Thymus (tissue), 11 donors: ENCODE results near the gene SCART1. TPM values are rescaled to one million over a fixed set of nuclear protein-coding genes. Genes with fewer than 3 reads are reported as not detected.
"Not testable (repeated sequence)": the region's sequence is repeated elsewhere in the genome, so short reads cannot be mapped to it uniquely, and the experiment has no call there.

Source experiments
- DNase-seq, 9 donors: peaks; one replicate each; pipeline ENCODE4 v3.0.0-alpha.2; 2013; ENCODE audit warnings: low spot score in 9 of 9, low read depth in 6 of 9, missing footprints in 1 of 9
- H3K27ac ChIP-seq, 2 donors: one replicate each; pipeline ENCODE4 v1.5.1; 2013; ENCODE audit warnings: control low read depth in 1 of 2, low read depth in 1 of 2, low read length in 1 of 2, mild to moderate bottlenecking in 1 of 2, moderate library complexity in 1 of 2
- H3K27me3 ChIP-seq, 2 donors: one replicate each; pipeline ENCODE4 v1.5.1; 2013; ENCODE audit warnings: low read length in 1 of 2; ENCODE audit not compliant: control insufficient read depth in 2 of 2, insufficient read depth in 1 of 2
- H3K36me3 ChIP-seq, 2 donors: one replicate each; pipeline ENCODE4 v1.5.1; 2013; ENCODE audit warnings: low read length in 1 of 2, mild to moderate bottlenecking in 1 of 2, moderate library complexity in 1 of 2; ENCODE audit not compliant: control insufficient read depth in 2 of 2, insufficient read depth in 2 of 2
- H3K4me1 ChIP-seq, 2 donors: one replicate each; pipeline ENCODE4 v1.5.1; 2013; ENCODE audit warnings: low read length in 2 of 2; ENCODE audit not compliant: control insufficient read depth in 2 of 2, insufficient read depth in 2 of 2
- H3K4me3 ChIP-seq, 2 donors: one replicate each; pipeline ENCODE4 v1.5.1; 2013; ENCODE audit warnings: low read length in 2 of 2, control low read depth in 1 of 2, mild to moderate bottlenecking in 1 of 2
- H3K9me3 ChIP-seq, 2 donors: one replicate each; pipeline ENCODE4 v1.5.1; 2013; ENCODE audit warnings: low read length in 1 of 2, mild to moderate bottlenecking in 1 of 2; ENCODE audit not compliant: control insufficient read depth in 2 of 2, insufficient read depth in 1 of 2
- WGBS: extraction: QIAGEN DNeasy Blood & Tissue Kit; methylation state at CpG from one replicate; pipeline ENCODE4 v1.1.7; 2013; 5-methylcytosine and 5-hydroxymethylcytosine counted together
- polyA plus RNA-seq: library from polyadenylated mRNA; stranded (reverse); fragments of 200-250 nt; gene quantifications from one replicate; pipeline ENCODE4 v1.2.3, GENCODE V29; 2013
- total RNA-seq: library from RNA; stranded (reverse); fragments of 120-200 nt; gene quantifications from one replicate; pipeline ENCODE4 v1.2.4, GENCODE V29; 2013
- donor health status: healthy.

The SCART1 gene
- total and polyA plus RNA-seq, 2 donors: 0.94 to 1.6 TPM

- no peak for DNase-seq
- Histone ChIP-seq H3K9me3 (no peaks in the 10 kb centered on the region), H3K4me3 (no peak overlapping the region), H3K4me1 (no peaks in the 10 kb centered on the region), H3K27me3 (peaks cover 0 to 4% of the 10 kb centered on the region in 2 donors), H3K27ac (no peak overlapping the region), H3K36me3 (no peaks in the 10 kb centered on the region)
- 94% methylated on average over 7 of the region's 7 CpGs for WGBS
Observed at GRCh38 chr10:133466683-133467275, 13.0 kb downstream of the SCART1 start.

GRCh38 chr10:133467286-133467911 is 13.7 kb downstream of the SCART1 start:
- Histone ChIP-seq H3K27me3 (peaks cover 0 to 4% of the 10 kb centered on the region in 2 donors), H3K36me3 (no peaks in the 10 kb centered on the region), H3K4me3 (no peak overlapping the region), H3K27ac (no peak overlapping the region), H3K4me1 (no peaks in the 10 kb centered on the region), H3K9me3 (no peaks in the 10 kb centered on the region)
- DNase-seq: no peak
- 96% methylated on average over 17 of the region's 17 CpGs for WGBS

GRCh38 chr10:133469205-133469604 is 15.5 kb downstream of the SCART1 start:
- not testable (repeated sequence) for H3K27me3 ChIP-seq, H3K36me3 ChIP-seq, DNase-seq, H3K9me3 ChIP-seq, H3K4me3 ChIP-seq, H3K27ac ChIP-seq, H3K4me1 ChIP-seq
- 82% methylated on average over 3 of the region's 3 CpGs for WGBS

GRCh38 chr10:133471300-133472109 is 17.8 kb downstream of the SCART1 start:
- Histone ChIP-seq H3K9me3 (no peaks in the 10 kb centered on the region), H3K36me3 (no peaks in the 10 kb centered on the region), H3K4me3 (no peak overlapping the region), H3K27ac (no peak overlapping the region), H3K4me1 (peaks cover 10 to 18% of the 10 kb centered on the region in 2 donors), H3K27me3 (no peaks in the 10 kb centered on the region)
- no peak for DNase-seq
- 88% methylated on average over 7 of the region's 7 CpGs for WGBS

GRCh38 chr10:133473270-133473669 is 19.5 kb downstream of the SCART1 start:
- DNase-seq: no peak
- Histone ChIP-seq H3K9me3 (no peaks in the 10 kb centered on the region), H3K36me3 (no peaks in the 10 kb centered on the region), H3K27ac (no peak overlapping the region), H3K4me1 (peaks cover 10 to 19% of the 10 kb centered on the region in 2 donors), H3K4me3 (no peak overlapping the region), H3K27me3 (no peaks in the 10 kb centered on the region)
- 78% methylated on average over 4 of the region's 4 CpGs for WGBS

- no peaks in the 10 kb centered on the region for H3K9me3 ChIP-seq
- WGBS: 89% methylated on average over 2 of the region's 2 CpGs
- no peaks in the 10 kb centered on the region for H3K36me3 ChIP-seq
- H3K27ac ChIP-seq: no peak overlapping the region
- no peak overlapping the region for H3K4me3 ChIP-seq
- peaks cover 10 to 19% of the 10 kb centered on the region in 2 donors for H3K4me1 ChIP-seq
- H3K27me3 ChIP-seq: no peaks in the 10 kb centered on the region
- DNase-seq: no peak
Observed at GRCh38 chr10:133474027-133474426, 20.3 kb downstream of the SCART1 start.

GRCh38 chr10:133474665-133475424 is 21.1 kb downstream of the SCART1 start:
- H3K4me3 ChIP-seq: no peak overlapping the region
- no peak for DNase-seq
- WGBS: 97% methylated on average over 12 of the region's 12 CpGs
- peaks cover 10 to 19% of the 10 kb centered on the region in 2 donors for H3K4me1 ChIP-seq
- no peaks in the 10 kb centered on the region for H3K36me3 ChIP-seq
- peak overlapping the region in 1 of 2 donors; percentile 42 for H3K27ac ChIP-seq
- H3K9me3 ChIP-seq: no peaks in the 10 kb centered on the region
- H3K27me3 ChIP-seq: no peaks in the 10 kb centered on the region

- DNase-seq: peak; percentile 18 to 78 (median 54)
- no peaks in the 10 kb centered on the region for H3K27me3 ChIP-seq
- 40% methylated on average over 5 of the region's 5 CpGs for WGBS
Observed at GRCh38 chr10:133475425-133475734, 21.6 kb downstream of the SCART1 start.

More at GRCh38 chr10:133475425-133475734, 21.6 kb downstream of the SCART1 start:
- Histone ChIP-seq H3K4me3 (no peak overlapping the region), H3K27ac (peak overlapping the region; percentile 31 to 55), H3K9me3 (no peaks in the 10 kb centered on the region), H3K4me1 (peaks cover 10 to 19% of the 10 kb centered on the region in 2 donors), H3K36me3 (no peaks in the 10 kb centered on the region)
